GM12878 (cell line): ENCODE results near the gene KIAA1217. TPM values are rescaled to one million over a fixed set of nuclear protein-coding genes. Genes with fewer than 3 reads are reported as not detected.

Experiments
- ATAC-seq: fragments of 200-7000 bp; cut with Tn5 transposase; 3 replicates; pipeline ENCODE4 v1.9.1; 2020; ENCODE audit warnings: mild to moderate bottlenecking, moderate library complexity
- BruUV-seq: library from RNA; stranded (reverse); fragments of 400-500 nt; replicated peaks from 2 replicates; lab custom pipeline; 2021; lab: Mats Ljungman, UMichigan
- CTCF ChIA-PET: fragments of 300-600 bp; sonication (Branson Sonifier 250); formaldehyde crosslinking; extraction: SDS; loops from one replicate; lab custom pipeline; 2021; ENCODE audit warnings: inconsistent platforms; lab: Yijun Ruan, JAX
- POLR2A ChIA-PET: fragments of 350-600 bp; formaldehyde crosslinking; extraction: SDS; loops from one replicate; lab custom pipeline; 2021; ENCODE audit warnings: inconsistent platforms; lab: Charles Lee
- RAD21 ChIA-PET: fragments of 300-600 bp; sonication (Branson Sonifier 250); formaldehyde crosslinking; loops from one replicate; lab custom pipeline; 2023; ENCODE audit warnings: antibody characterized with exemption; ENCODE audit not compliant: unreplicated experiment; lab: Charles Lee
- SMC1A ChIA-PET: fragments of 300-600 bp; sonication (Branson Sonifier 250); formaldehyde crosslinking; loops from one replicate; lab custom pipeline; 2023; ENCODE audit not compliant: unreplicated experiment, uncharacterized antibody; lab: Charles Lee
- DNase-seq: peaks from one replicate; pipeline ENCODE4 v3.0.0-alpha.2; 2011; ENCODE audit warnings: low read depth, low spot score
- FAIRE-seq: peaks from 3 replicates; lab custom pipeline; 2011; peaks lifted over from hg19 to GRCh38; lab: Jason Lieb, UNC
- H2AFZ ChIP-seq: 2 replicates; pipeline ENCODE4 v1.6.0; 2011; ENCODE audit warnings: low read depth, low read length, control low read depth; ENCODE audit not compliant: control insufficient read depth
- H3K27ac ChIP-seq: 2 replicates; pipeline ENCODE4 v1.5.1; 2011; ENCODE audit warnings: control low read depth; ENCODE audit not compliant: control insufficient read depth, insufficient read depth
- H3K27me3 ChIP-seq, 2 experiments: replicated peaks in 1 of 2; 2 replicates each; pipeline versions ENCODE4 v1.6.0 to v1.6.1; 2011; ENCODE audit warnings: low read length in 1 of 2; ENCODE audit not compliant: control insufficient read depth in 2 of 2, insufficient read depth in 2 of 2
- H3K36me3 ChIP-seq, 2 experiments: 2 replicates each; pipeline ENCODE4 v1.5.1; 2011; ENCODE audit warnings: low read length in 1 of 2; ENCODE audit not compliant: control insufficient read depth in 2 of 2, insufficient read depth in 2 of 2
- H3K4me1 ChIP-seq: 2 replicates; pipeline ENCODE4 v1.6.1; 2011; ENCODE audit warnings: mild to moderate bottlenecking, low read length, moderate library complexity, mixed read lengths; ENCODE audit not compliant: control insufficient read depth, insufficient read depth
- H3K4me2 ChIP-seq: 2 replicates; pipeline ENCODE4 v1.6.0; 2011; ENCODE audit warnings: control low read depth; ENCODE audit not compliant: control insufficient read depth, insufficient read depth
- H3K4me3 ChIP-seq: fragments of 200-600 bp; sonication (generic); 2 replicates; pipeline ENCODE4 v1.5.1; 2016
- H3K79me2 ChIP-seq: 2 replicates; pipeline ENCODE4 v1.6.0; 2011; ENCODE audit warnings: low read length; ENCODE audit not compliant: control insufficient read depth, insufficient read depth
- H3K9ac ChIP-seq: 2 replicates; pipeline ENCODE4 v1.8.0; 2011; ENCODE audit warnings: low read length, control low read depth, mixed read lengths; ENCODE audit not compliant: control insufficient read depth, insufficient read depth
- H3K9me3 ChIP-seq: replicated peaks from 3 replicates; pipeline ENCODE4 v1.5.1; 2011; ENCODE audit warnings: mild to moderate bottlenecking, low read length; ENCODE audit not compliant: control insufficient read depth, insufficient read depth
- H4K20me1 ChIP-seq: 2 replicates; pipeline ENCODE4 v1.6.0; 2011; ENCODE audit not compliant: control insufficient read depth, insufficient read depth
- CBX5 ChIP-seq: sonication (generic); IDR thresholded peaks from 2 replicates; pipeline ENCODE4 v1.6.1; 2016; ENCODE audit warnings: low read depth, moderate library complexity, mild to moderate bottlenecking, inconsistent platforms
- EED ChIP-seq: sonication (generic); IDR thresholded peaks from 2 replicates; pipeline ENCODE4 v1.6.1; 2016; ENCODE audit warnings: antibody characterized with exemption, low read depth
- EP300 ChIP-seq, 2 experiments: fragments of 150-350 bp in 1 of 2; IDR thresholded peaks; 2 replicates each; pipeline ENCODE4 v1.6.1; 2011 to 2012; ENCODE audit warnings: low read depth in 2 of 2, low read length in 2 of 2, borderline replicate concordance in 1 of 2, improper control_type of control experiment in 1 of 2, inconsistent platforms in 1 of 2; ENCODE audit not compliant: control insufficient read depth in 1 of 2
- KLF5 ChIP-seq: fragments of 450-650 bp; IDR thresholded peaks from 2 replicates; pipeline ENCODE4 v1.6.1; 2014; ENCODE audit warnings: mild to moderate bottlenecking; ENCODE audit not compliant: partially characterized antibody
- NFYB ChIP-seq: IDR thresholded peaks from 2 replicates; pipeline ENCODE4 v1.6.1; 2011; ENCODE audit warnings: low read depth, mild to moderate bottlenecking, low read length, improper control_type of control experiment, moderate library complexity; ENCODE audit not compliant: insufficient read depth
- NRF1 ChIP-seq: conservative IDR thresholded peaks from 2 replicates; pipeline ENCODE4 v1.6.1; 2011; ENCODE audit warnings: mild to moderate bottlenecking, low read depth, low read length, improper control_type of control experiment
- POLR2AphosphoS5 ChIP-seq: IDR thresholded peaks from 2 replicates; pipeline ENCODE4 v1.6.1; 2011; ENCODE audit warnings: mild to moderate bottlenecking, low read length, inconsistent platforms
- RAD21 ChIP-seq: IDR thresholded peaks from 2 replicates; pipeline ENCODE4 v1.6.1; 2011; ENCODE audit warnings: mild to moderate bottlenecking, low read depth, low read length, moderate library complexity; ENCODE audit not compliant: insufficient read depth
- SP1 ChIP-seq: IDR thresholded peaks from one replicate; pipeline ENCODE4 v1.6.1; 2011; ENCODE audit warnings: low read depth, low read length
- SUPT20H ChIP-seq: IDR thresholded peaks from 2 replicates; pipeline ENCODE4 v1.6.1; 2011; ENCODE audit warnings: low read depth, mild to moderate bottlenecking, low read length, moderate library complexity, borderline replicate concordance; ENCODE audit not compliant: control insufficient read depth
- YBX1 ChIP-seq: fragments of 450-650 bp; IDR thresholded peaks from 2 replicates; pipeline ENCODE4 v1.6.1; 2016; ENCODE audit warnings: antibody characterized with exemption
- ZNF622 ChIP-seq: fragments of 450-650 bp; IDR thresholded peaks from 2 replicates; pipeline ENCODE4 v1.6.1; 2017; ENCODE audit warnings: mild to moderate bottlenecking, inconsistent platforms
- WGBS: methylation state at CpG from one replicate; pipeline ENCODE4 v1.1.6; 2016; ENCODE audit warnings: low lambda C conversion rate; ENCODE audit not compliant: insufficient replicate concordance, insufficient coverage; ENCODE audit errors: missing lambda C conversion rate; 5-methylcytosine and 5-hydroxymethylcytosine counted together
- in situ Hi-C: fragments of 300-500 bp; cut with MboI; formaldehyde crosslinking; loops from 9 replicates; pipeline ENCODE4 v1.14.3; 2018; ENCODE audit warnings: mixed read lengths
- intact Hi-C: fragments of 100-400 bp; cut with micrococcal nuclease; formaldehyde crosslinking; loops from one replicate; pipeline ENCODE4 v1.14.2; 2022; ENCODE audit not compliant: unreplicated experiment
- polyA plus RNA-seq, 11 experiments: library from polyadenylated mRNA; depleted of rRNA in 4 of 11; unstranded in 6 of 11; stranded (reverse) in 5 of 11; fragments of >200 nt; fragmentation: Nextera tagmentation in 4 of 11; fragmentation: Illumina TruSeq in 1 of 11; extraction: Ambion mirVana in 4 of 11; extraction: Trizol in 1 of 11; gene quantifications; 1 replicate in 1 of 11; 2 replicates in 10 of 11; pipeline versions ENCODE4 v1.2.1 to v1.2.3, GENCODE V29; 2011 to 2016; ENCODE audit warnings: inconsistent platforms in 2 of 11, missing spikeins in 2 of 11, low read depth in 1 of 11
- total RNA-seq, 4 experiments: library from RNA; depleted of rRNA in 3 of 4; stranded (reverse); fragments of >200 nt in 3 of 4; fragmentation: Illumina TruSeq in 1 of 4; extraction: Trizol in 1 of 4; gene quantifications; 2 replicates each; pipeline versions ENCODE4 v1.2.1 to v1.2.3, GENCODE V29; 2013 to 2021
- TF ChIP-seq, protein P1 (sequence below): fragments of 450-650 bp; formaldehyde crosslinking; IDR thresholded peaks from 2 replicates; pipeline ENCODE4 v1.5.0; 2022; ENCODE audit warnings: mild to moderate bottlenecking, missing genetic modification characterization
- TF ChIP-seq, protein P2 (sequence below): fragments of 150-350 bp; IDR thresholded peaks from 2 replicates; pipeline ENCODE4 v1.6.1; 2016; ENCODE audit warnings: low read depth, low read length
- TF ChIP-seq, protein P3 (sequence below): IDR thresholded peaks from 2 replicates; pipeline ENCODE4 v1.6.1; 2012; ENCODE audit warnings: low read depth, low read length, improper control_type of control experiment

KIAA1217 gene
- total and polyA plus RNA-seq, 10 of the 15 experiments (the other 5 are each of a cell fraction or from before 2014, with no cell fraction given) = 0.57 to 3.8 (median 2.1) TPM

DNA sequence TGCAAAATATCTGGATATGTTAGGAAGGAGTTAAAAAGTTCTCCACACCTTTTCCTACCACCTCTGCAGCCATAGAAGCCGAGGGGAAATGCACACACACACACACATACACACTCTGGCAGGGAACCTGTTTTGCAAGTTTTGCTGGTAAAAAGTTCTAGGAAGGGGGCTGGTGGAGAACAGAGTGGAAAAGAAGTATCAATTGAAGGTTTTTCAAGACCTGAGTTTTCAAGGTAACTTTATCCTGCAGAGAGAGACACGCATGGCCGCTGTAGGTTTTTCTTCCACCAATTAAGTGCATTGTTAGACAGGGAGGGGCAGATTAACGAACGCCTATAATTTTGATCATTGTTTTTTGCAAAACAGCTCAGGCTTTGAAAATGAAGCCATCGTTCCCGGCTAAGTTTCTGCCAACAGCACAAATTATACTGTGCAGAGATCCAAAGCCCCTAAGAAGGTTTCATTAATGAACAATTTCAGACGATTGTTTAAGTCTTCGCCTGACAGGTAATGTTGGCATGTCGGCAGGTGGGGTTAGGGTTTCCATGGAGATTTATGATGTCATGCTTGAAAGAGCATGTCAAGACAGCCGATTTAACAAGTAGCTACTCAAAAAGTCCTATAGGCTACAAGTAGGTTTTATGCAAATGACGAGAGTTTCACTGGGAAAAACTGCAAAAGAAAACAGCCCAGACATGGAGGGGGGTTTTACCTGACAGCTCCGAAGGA lies 29.7 kb downstream of the KIAA1217 start:
- ChIA-PET SMC1A (interaction anchor here (1.0 to 2.0 kb wide), 4 partner anchors 13 to 121 kb away, joined by 3 to 7 read pairs (median 4); partner anchors contain the start of gene KIAA1217), POLR2A (no interaction called here), RAD21 (interaction anchor here (0.6 kb wide), 1 partner anchor 132 kb away, joined by 3 read pairs; no protein-coding TSS in a partner anchor), CTCF (no interaction called here)
- no peaks in the 10 kb centered on the region for H3K27me3 ChIP-seq
- no peaks in the 10 kb centered on the region for H3K79me2 ChIP-seq
- in situ Hi-C loops (no loop called here), intact Hi-C loops (no loop called here)
- no peaks in the 10 kb centered on the region for H3K9me3 ChIP-seq
- no peaks in the 10 kb centered on the region for H3K36me3 ChIP-seq
- H2AFZ ChIP-seq = no peak overlapping the region
- no peak overlapping the region for H3K9ac ChIP-seq
- 55% methylated on average over 13 of the region's 13 CpGs for WGBS
- H4K20me1 ChIP-seq = no peaks in the 10 kb centered on the region
- H3K4me2 ChIP-seq = no peak overlapping the region
- ATAC-seq (no peak), FAIRE-seq (no peak), DNase-seq (no peak)
- no peak overlapping the region for H3K27ac ChIP-seq
- BruUV-seq = no TSS peak
- no peak overlapping the region for H3K4me3 ChIP-seq
- no peaks in the 10 kb centered on the region for H3K4me1 ChIP-seq
- no peak for TF ChIP-seq ZNF622
- TF ChIP-seq KLF5 = no peak
- TF ChIP-seq POLR2AphosphoS5 = no peak
- TF ChIP-seq, protein P1, sequence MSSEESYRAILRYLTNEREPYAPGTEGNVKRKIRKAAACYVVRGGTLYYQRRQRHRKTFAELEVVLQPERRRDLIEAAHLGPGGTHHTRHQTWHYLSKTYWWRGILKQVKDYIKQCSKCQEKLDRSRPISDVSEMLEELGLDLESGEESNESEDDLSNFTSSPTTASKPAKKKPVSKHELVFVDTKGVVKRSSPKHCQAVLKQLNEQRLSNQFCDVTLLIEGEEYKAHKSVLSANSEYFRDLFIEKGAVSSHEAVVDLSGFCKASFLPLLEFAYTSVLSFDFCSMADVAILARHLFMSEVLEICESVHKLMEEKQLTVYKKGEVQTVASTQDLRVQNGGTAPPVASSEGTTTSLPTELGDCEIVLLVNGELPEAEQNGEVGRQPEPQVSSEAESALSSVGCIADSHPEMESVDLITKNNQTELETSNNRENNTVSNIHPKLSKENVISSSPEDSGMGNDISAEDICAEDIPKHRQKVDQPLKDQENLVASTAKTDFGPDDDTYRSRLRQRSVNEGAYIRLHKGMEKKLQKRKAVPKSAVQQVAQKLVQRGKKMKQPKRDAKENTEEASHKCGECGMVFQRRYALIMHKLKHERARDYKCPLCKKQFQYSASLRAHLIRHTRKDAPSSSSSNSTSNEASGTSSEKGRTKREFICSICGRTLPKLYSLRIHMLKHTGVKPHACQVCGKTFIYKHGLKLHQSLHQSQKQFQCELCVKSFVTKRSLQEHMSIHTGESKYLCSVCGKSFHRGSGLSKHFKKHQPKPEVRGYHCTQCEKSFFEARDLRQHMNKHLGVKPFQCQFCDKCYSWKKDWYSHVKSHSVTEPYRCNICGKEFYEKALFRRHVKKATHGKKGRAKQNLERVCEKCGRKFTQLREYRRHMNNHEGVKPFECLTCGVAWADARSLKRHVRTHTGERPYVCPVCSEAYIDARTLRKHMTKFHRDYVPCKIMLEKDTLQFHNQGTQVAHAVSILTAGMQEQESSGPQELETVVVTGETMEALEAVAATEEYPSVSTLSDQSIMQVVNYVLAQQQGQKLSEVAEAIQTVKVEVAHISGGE (CRISPR knock-in tag) = no peak
- TF ChIP-seq SP1 = no peak
- TF ChIP-seq SUPT20H = no peak
- TF ChIP-seq, protein P2, sequence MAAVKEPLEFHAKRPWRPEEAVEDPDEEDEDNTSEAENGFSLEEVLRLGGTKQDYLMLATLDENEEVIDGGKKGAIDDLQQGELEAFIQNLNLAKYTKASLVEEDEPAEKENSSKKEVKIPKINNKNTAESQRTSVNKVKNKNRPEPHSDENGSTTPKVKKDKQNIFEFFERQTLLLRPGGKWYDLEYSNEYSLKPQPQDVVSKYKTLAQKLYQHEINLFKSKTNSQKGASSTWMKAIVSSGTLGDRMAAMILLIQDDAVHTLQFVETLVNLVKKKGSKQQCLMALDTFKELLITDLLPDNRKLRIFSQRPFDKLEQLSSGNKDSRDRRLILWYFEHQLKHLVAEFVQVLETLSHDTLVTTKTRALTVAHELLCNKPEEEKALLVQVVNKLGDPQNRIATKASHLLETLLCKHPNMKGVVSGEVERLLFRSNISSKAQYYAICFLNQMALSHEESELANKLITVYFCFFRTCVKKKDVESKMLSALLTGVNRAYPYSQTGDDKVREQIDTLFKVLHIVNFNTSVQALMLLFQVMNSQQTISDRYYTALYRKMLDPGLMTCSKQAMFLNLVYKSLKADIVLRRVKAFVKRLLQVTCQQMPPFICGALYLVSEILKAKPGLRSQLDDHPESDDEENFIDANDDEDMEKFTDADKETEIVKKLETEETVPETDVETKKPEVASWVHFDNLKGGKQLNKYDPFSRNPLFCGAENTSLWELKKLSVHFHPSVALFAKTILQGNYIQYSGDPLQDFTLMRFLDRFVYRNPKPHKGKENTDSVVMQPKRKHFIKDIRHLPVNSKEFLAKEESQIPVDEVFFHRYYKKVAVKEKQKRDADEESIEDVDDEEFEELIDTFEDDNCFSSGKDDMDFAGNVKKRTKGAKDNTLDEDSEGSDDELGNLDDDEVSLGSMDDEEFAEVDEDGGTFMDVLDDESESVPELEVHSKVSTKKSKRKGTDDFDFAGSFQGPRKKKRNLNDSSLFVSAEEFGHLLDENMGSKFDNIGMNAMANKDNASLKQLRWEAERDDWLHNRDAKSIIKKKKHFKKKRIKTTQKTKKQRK = no peak
- no peak for TF ChIP-seq NFYB
- TF ChIP-seq YBX1 = no peak
- TF ChIP-seq EP300 (IDR thresholded peaks at IDR 0.05; ENCODE audit: borderline replicate concordance in 1 of 2, control insufficient read depth in 1 of 2, low read depth in 2 of 2, low read length in 2 of 2) = no peak
- TF ChIP-seq EED = no peak
- no peak for TF ChIP-seq CBX5
- no peak for TF ChIP-seq NRF1
- TF ChIP-seq, protein P3, sequence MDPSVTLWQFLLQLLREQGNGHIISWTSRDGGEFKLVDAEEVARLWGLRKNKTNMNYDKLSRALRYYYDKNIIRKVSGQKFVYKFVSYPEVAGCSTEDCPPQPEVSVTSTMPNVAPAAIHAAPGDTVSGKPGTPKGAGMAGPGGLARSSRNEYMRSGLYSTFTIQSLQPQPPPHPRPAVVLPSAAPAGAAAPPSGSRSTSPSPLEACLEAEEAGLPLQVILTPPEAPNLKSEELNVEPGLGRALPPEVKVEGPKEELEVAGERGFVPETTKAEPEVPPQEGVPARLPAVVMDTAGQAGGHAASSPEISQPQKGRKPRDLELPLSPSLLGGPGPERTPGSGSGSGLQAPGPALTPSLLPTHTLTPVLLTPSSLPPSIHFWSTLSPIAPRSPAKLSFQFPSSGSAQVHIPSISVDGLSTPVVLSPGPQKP = no peak
- TF ChIP-seq RAD21 = no peak
